Stimulated activated CD8-positive, alpha-beta memory T cell treated with anti-CD3 and anti-CD28 coated beads, Interleukin-12 subunit alpha, Interleukin-12 subunit beta, amount 100 ng/mL, for 24 hours (primary cell): ENCODE results near the gene OR2V1.
"Not testable (repeated sequence)": the region's sequence is repeated elsewhere in the genome, so short reads cannot be mapped to it uniquely, and the experiment has no call there.

ENCODE experiments used
- DNase-seq: peaks from one replicate; pipeline ENCODE4 v3.0.0-alpha.2; 2020; ENCODE audit errors: extremely low read depth

OR2V1 gene

GRCh38 chr5:181130832-181131496 lies at the start of gene OR2V1:
Gene OR2V1 (minus strand): TSS chr5:181131169. CDS start chr5:181125304, 5,865 bp downstream.
- DNase-seq: no peak

- not testable (repeated sequence) for DNase-seq
These were observed 46.6 kb upstream of the OR2V1 start for GRCh38 chr5:181177559-181177958.

- DNase-seq: no peak
These were observed 45.4 kb upstream of the OR2V1 start for GRCh38 chr5:181176254-181176952.

GRCh38 chr5:181173420-181174342 lies 42.7 kb upstream of the OR2V1 start:
- peak; percentile 41 for DNase-seq

GRCh38 chr5:181173027-181173419 lies 42.1 kb upstream of the OR2V1 start:
- DNase-seq: no peak

GRCh38 chr5:181171782-181172181 lies 40.8 kb upstream of the OR2V1 start:
- no peak for DNase-seq

- no peak for DNase-seq
These were observed 40.0 kb upstream of the OR2V1 start for GRCh38 chr5:181170996-181171395.

GRCh38 chr5:181170237-181170825 lies 39.4 kb upstream of the OR2V1 start:
- no peak for DNase-seq

- peak; percentile 55 for DNase-seq
These were observed 38.7 kb upstream of the OR2V1 start for GRCh38 chr5:181169459-181170236.

GRCh38 chr5:181168595-181169118 lies 37.7 kb upstream of the OR2V1 start:
- no peak for DNase-seq

- no peak for DNase-seq
These were observed 37.0 kb upstream of the OR2V1 start for GRCh38 chr5:181167814-181168488.

GRCh38 chr5:181166812-181167733 lies 36.1 kb upstream of the OR2V1 start:
- DNase-seq: no peak

- no peak for DNase-seq
These were observed 33.3 kb upstream of the OR2V1 start for GRCh38 chr5:181164076-181164952.

GRCh38 chr5:181163487-181164075 lies 32.6 kb upstream of the OR2V1 start:
- DNase-seq: no peak

GRCh38 chr5:181161534-181162175 lies 30.7 kb upstream of the OR2V1 start:
- DNase-seq: no peak

GRCh38 chr5:181160755-181161533 lies 30.0 kb upstream of the OR2V1 start:
- DNase-seq: peak; percentile 17
